Fibroblast of gingiva (primary cell): ENCODE data around the gene INVS.
"Not testable (repeated sequence)": the region's sequence is repeated elsewhere in the genome, so short reads cannot be mapped to it uniquely, and the experiment has no call there.

Source experiments
- DNase-seq: peaks from one replicate; pipeline ENCODE4 v3.0.0-alpha.2; 2011; ENCODE audit warnings: low read depth

The INVS gene

GRCh38 chr9:100120286-100120685 lies 21.2 kb downstream of the INVS start:
- no peak for DNase-seq

GRCh38 chr9:100125236-100125635 lies 26.2 kb downstream of the INVS start:
- no peak for DNase-seq

- DNase-seq = no peak
These were observed 26.9 kb downstream of the INVS start for GRCh38 chr9:100125910-100126309.

GRCh38 chr9:100126423-100126822 lies 27.4 kb downstream of the INVS start:
- DNase-seq = no peak

GRCh38 chr9:100129772-100130171 lies 30.7 kb downstream of the INVS start:
- no peak for DNase-seq

GRCh38 chr9:100131216-100131615 lies 32.2 kb downstream of the INVS start:
- DNase-seq = no peak

GRCh38 chr9:100131875-100132430 lies 32.9 kb downstream of the INVS start:
- no peak for DNase-seq

- DNase-seq = no peak
These were observed 35.7 kb downstream of the INVS start for GRCh38 chr9:100134731-100135130.

GRCh38 chr9:100136799-100137198 lies 37.8 kb downstream of the INVS start:
- DNase-seq = not testable (repeated sequence)

- DNase-seq = not testable (repeated sequence)
These were observed 41.3 kb downstream of the INVS start for GRCh38 chr9:100140303-100140702.

- not testable (repeated sequence) for DNase-seq
These were observed 42.8 kb downstream of the INVS start for GRCh38 chr9:100141862-100142261.

- DNase-seq = not testable (repeated sequence)
These were observed 46.3 kb downstream of the INVS start for GRCh38 chr9:100145167-100145934.

GRCh38 chr9:100145976-100146375 lies 46.9 kb downstream of the INVS start:
- not testable (repeated sequence) for DNase-seq

GRCh38 chr9:100150214-100150613 lies 51.2 kb downstream of the INVS start:
- peak; percentile 62 for DNase-seq

GRCh38 chr9:100160021-100160420 lies 61.0 kb downstream of the INVS start:
- DNase-seq = no peak

GRCh38 chr9:100167176-100167575 lies 68.1 kb downstream of the INVS start:
- DNase-seq = no peak

- no peak for DNase-seq
These were observed 69.0 kb downstream of the INVS start for GRCh38 chr9:100167915-100168654.

GRCh38 chr9:100170085-100170484 lies 71.0 kb downstream of the INVS start:
- DNase-seq = no peak

- no peak for DNase-seq
These were observed 71.5 kb downstream of the INVS start for GRCh38 chr9:100170556-100170955.

GRCh38 chr9:100186356-100186755 lies 87.3 kb downstream of the INVS start:
- DNase-seq = peak; percentile 24

- DNase-seq = no peak
These were observed 91.3 kb downstream of the INVS start for GRCh38 chr9:100190339-100190738.

GRCh38 chr9:100191264-100191663 lies 92.2 kb downstream of the INVS start:
- DNase-seq = no peak

GRCh38 chr9:100193078-100193477 lies 94.0 kb downstream of the INVS start:
- no peak for DNase-seq
